Omental fat pad (tissue), 4 donors: ENCODE data around the gene BEND6. TPM values are rescaled to one million over a fixed set of nuclear protein-coding genes. Genes with fewer than 3 reads are reported as not detected.

Experiments
- ATAC-seq: fragments of 150-250 bp; one replicate; pipeline ENCODE4 v1.9.1; 2016; ENCODE audit warnings: mild to moderate bottlenecking, moderate library complexity; ENCODE audit not compliant: low FRiP score
- DNase-seq: peaks from one replicate; pipeline ENCODE4 v3.0.0-alpha.2; 2019; ENCODE audit warnings: low spot score
- CTCF ChIP-seq, 3 donors: fragments of 450-650 bp; IDR thresholded peaks; one replicate each; pipeline ENCODE4 v1.5.1; 2016 to 2017; ENCODE audit warnings: antibody characterized with exemption in 3 of 3, mild to moderate bottlenecking in 3 of 3, moderate library complexity in 2 of 3
- total RNA-seq, 4 donors: library from RNA; depleted of rRNA; stranded (reverse); fragments of >200 nt; gene quantifications; one replicate each; pipeline ENCODE4 v1.1.0, GENCODE V29; 2016

Gene BEND6
- total RNA-seq, 4 donors from 2014 or later, result 0.44 to 1.0 (median 0.72) TPM; not detected in 1

DNA sequence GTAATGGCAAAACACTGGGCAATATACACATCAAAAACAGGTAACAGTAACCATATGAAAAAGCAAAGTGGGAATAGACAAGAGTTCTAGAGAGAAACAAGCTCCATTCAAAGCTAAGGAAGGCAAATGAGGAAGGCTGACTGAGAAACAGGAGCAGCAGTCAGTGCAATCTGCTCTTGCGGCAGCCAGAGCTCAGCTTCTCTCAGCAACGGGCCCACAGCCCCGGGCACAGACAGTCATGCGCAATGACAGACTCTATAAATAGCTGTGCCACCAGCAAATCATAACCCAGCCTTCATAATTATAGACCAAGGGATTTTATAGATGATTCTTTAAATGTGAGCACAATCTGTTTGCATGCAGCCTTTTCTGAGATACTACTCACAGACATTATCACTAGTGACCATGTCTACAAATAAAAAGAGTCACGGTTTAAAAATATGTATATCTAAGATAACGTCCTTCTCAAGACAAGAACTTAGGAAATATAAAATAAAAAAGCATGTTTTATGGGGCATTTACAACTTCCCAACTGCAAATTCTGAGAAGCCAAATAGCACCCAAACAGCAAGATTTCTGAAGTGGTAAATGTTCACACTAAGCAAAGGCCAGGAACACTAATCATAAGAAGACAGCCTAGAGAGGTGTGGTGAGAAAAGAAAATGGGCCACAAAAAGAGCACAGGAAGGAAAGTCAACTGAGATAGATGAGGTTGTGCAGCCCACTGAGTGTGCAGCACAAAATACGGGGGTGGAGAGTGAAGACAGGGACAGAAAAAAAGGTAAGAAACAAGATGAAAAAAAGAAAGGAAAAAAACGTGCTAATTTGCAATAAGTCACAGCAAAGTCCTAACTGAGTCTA, 39.9 kb upstream of the BEND6 start:
- ATAC-seq, result no peak
- no peak for DNase-seq
- TF ChIP-seq CTCF (IDR thresholded peaks at IDR 0.05), result no peak

DNA sequence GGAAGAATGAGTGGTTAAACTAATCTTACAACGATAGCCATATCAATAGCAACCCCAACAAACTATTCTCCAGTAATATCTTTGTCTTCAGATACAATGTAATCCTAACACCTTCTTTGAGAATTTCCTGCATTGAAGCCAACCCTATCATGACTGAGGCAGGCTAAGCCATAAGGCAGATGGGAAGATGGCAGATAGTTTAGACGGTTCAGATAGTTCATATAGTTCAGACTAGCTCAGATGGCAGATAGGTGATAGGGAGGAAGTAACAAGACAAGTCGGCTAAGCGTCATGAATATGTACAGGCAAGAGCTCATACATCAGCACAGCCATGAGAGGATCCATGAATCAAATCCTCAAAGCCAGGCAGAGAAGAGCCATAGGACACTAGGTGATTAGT, 39.1 kb upstream of the BEND6 start:
- no peak for ATAC-seq
- no peak for TF ChIP-seq CTCF (IDR thresholded peaks at IDR 0.05)

GRCh38 chr6:56916849-56917551, 37.9 kb upstream of the BEND6 start:
- TF ChIP-seq CTCF (IDR thresholded peaks at IDR 0.05), result no peak
- no peak for ATAC-seq
- DNase-seq, result no peak

More for the DNA sequence above, 39.1 kb upstream of the BEND6 start:
- no peak for DNase-seq

DNA sequence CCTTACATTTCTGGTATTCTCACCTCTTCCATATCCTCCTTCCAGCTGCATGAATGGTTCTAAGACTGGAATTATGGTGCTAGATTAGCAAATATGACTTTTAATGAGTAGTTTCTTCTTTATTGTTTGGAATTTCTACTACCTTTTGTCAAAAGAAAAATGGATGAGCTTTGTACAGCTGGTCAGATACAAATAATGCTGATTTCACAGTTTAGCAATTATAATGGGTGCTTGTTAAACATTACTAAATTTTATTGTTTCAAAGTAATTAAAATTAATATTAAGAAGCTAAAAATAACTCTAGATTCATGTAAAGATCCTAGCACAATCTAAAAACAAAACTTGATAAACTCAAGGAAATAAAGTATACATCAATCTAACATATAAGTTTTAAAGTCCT, 32.3 kb upstream of the BEND6 start:
- DNase-seq (no peak), ATAC-seq (no peak)
- no peak for TF ChIP-seq CTCF (IDR thresholded peaks at IDR 0.05)

DNA sequence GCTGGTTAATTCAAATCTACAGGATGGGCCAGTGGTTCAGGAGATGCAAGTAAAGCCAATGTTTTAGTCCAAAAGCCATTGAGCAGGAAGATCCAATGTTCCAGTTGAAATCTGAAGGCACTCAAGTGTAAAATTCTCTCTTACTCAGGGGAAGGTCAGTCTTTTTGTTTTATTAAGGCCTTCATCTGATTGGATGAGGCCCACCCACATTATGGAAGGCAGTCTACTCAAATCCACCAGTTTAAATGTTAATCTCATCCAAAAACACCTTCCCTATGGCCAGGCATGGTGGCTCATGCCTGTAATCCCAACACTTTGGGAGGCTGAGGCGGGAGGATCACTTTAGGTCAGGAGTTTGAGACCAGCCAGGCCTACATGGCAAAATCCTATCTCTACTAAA, 31.3 kb upstream of the BEND6 start:
- ATAC-seq, result no peak
- TF ChIP-seq CTCF (IDR thresholded peaks at IDR 0.05), result no peak
- DNase-seq, result no peak

- no peak for TF ChIP-seq CTCF (IDR thresholded peaks at IDR 0.05)
- ATAC-seq (no peak), DNase-seq (no peak)
These were observed 27.1 kb upstream of the BEND6 start for GRCh38 chr6:56927538-56928453.
